Measurements from ENCODE around the gene CHTF8.

GRCh38 chr16:69160192-69160591 lies 27.8 kb upstream of the CHTF8 start:
- no peak for TF ChIP-seq CTCF (IDR thresholded peaks at IDR 0.05)
- TF ChIP-seq POLR2AphosphoS5 (IDR thresholded peaks at IDR 0.05): no peak

Data from breast epithelium (tissue), 3 donors.